Right renal cortex interstitium (tissue), 3 donors: ENCODE measurements around the gene ZBTB38. TPM values are rescaled to one million over a fixed set of nuclear protein-coding genes. Genes with fewer than 3 reads are reported as not detected.
A peak's percentile ranks its signal among the peaks of the same experiment; 100 is the strongest.

Experiments
- DNase-seq, 3 donors: peaks; one replicate each; pipeline ENCODE4 v3.0.0-alpha.2; 2013; ENCODE audit warnings: low read depth in 3 of 3, low spot score in 2 of 3
- polyA plus RNA-seq, 3 donors: library from polyadenylated mRNA; unstranded; fragments of 120-200 nt; gene quantifications; one replicate each; pipeline ENCODE4 v1.2.1, GENCODE V29; 2013; ENCODE audit not compliant: insufficient read length in 3 of 3

Gene ZBTB38
- 10 to 100 TPM; 52.1 to 67.8 (median 57.5) TPM for polyA plus RNA-seq

- DNase-seq: peak in 1 of 3 donors; percentile 58
These were observed at the start of gene ZBTB38 for GRCh38 chr3:141368062-141368924. ZBTB38 (plus strand) TSS chr3:141368504; CDS start chr3:141442389, 73,885 bp downstream.

DNA sequence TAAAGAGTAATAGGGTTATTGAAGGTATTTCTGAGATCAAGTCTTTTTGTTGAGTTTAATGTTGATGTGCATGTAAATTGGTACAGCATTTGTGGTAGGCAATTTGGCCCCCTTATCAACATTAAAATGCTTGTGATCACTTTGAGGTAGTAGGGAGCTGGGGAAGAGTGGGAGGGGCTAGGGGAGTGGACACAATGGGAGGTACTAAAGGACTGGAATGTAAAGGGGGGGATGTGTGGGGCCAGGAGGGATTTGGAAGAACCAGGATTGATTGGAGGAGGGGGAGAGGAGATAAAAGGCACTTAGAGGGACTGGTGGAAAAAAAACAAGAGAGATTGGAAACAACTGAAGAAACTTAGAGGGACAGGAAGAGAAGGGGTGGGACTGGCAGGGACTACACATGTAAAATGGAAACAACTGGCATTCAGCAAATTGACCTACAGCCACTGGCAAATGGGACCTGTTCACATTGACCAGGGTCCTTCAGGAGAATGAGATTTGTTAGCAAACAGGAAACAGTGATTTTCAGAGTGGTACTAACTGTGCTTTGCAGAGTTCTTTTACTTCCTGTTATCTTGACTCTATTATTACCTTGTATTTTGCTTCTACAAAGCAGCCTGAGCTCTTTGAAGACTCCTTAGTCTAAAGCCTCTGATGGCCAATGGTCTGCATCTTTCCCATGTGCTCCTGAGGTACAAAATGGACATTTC lies 47.8 kb upstream of the ZBTB38 start:
- no peak for DNase-seq

DNA sequence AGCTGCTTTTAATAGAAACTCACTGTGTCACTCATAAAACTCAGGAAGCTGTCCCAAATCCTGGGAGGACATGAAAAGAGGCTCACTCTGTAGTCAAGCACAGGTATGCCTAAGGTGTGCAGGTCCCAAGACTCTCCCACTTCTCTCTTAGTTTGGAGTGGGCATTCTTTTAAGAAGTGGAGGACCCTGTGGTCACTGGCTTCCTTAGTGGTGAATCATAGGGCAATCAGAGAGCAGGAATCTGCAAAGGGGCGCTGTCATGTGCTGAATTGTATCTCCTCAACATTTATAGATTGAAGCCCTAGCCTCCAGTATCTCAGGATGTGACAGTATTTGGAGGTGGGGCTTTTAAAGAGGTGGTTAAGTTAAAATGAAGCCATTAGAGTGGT lies 47.2 kb upstream of the ZBTB38 start:
- no peak for DNase-seq

GRCh38 chr3:141323936-141324704 lies 44.2 kb upstream of the ZBTB38 start:
- no peak for DNase-seq

DNA sequence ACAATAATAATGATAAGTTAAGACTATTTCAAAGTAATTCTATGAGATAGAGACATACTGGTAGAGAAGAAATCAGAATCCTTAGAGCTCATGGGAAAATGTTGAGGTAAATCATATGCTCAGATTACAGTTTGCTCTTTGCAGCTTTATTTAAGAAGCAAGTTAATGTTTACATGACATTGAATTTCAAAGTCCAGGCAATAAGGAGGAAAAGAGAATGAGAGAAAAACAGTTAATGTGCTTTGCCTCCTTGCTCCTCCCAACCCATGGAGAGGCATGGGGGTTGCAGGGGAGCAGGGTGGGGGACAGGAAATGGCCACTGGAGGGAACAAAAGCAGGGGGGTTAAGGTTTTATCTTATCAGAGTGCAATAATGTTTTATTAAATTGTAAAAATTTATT lies 42.2 kb upstream of the ZBTB38 start:
- peak in 1 of 3 donors; percentile 5 for DNase-seq

DNA sequence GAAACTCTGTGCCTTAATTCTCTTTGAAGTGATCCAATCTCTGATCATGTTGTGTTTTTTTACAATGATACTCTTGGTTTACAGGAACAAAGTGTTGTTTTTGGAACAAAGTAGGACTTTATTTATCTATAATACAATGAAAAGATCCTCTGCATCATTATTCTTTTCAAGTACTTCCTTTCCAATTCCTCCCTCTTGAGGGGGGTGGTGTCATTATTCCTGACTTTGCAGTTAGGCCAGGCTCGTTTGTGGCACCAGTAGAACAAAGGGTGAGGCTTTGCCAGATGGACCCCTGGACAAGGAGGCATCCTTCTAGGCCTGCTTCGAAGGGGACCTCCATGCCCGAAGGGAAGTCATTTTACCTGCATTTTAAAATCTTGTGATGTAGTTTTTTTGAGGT lies 41.7 kb upstream of the ZBTB38 start:
- DNase-seq: no peak

DNA sequence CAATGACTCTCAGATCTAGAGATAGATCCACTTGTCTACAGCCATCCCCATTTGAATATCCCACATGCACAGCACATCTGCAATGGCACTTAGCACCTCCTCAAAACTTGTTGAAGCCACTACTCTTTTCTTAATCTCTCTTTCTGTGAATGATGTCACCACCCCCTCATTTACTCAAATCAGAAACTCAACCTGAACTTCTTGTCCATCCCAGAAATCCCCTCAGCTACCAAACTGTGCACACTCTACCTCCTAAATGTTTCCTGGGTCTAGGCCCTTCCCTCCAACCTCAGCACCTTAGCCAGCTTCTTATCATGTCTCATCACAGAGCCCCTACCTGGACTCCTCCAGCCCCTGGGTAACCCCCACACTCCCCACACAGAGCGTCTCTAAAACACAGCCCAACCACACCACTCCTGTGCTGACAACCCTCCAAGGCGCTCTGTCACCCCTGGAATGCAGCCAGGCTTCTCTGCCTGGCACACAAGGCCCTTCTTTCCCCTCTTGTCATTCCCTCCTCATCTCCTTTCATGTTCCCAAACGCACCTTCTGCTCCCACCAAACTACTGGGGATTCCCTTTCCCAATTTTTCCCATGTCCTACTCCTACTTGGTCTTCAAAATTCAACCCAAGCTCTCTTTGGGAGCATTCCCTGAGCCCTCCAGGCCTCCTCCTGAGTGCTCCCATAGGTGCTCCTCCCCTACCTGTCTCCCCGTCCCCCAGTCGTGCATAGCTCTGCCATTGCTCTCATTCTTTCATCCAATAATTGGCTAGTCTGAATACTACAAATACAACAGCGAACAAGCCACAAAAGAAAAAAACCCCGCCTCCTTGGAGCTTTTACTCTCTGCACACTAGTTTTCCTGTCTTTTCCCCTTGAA lies 39.8 kb upstream of the ZBTB38 start:
- no peak for DNase-seq

DNA sequence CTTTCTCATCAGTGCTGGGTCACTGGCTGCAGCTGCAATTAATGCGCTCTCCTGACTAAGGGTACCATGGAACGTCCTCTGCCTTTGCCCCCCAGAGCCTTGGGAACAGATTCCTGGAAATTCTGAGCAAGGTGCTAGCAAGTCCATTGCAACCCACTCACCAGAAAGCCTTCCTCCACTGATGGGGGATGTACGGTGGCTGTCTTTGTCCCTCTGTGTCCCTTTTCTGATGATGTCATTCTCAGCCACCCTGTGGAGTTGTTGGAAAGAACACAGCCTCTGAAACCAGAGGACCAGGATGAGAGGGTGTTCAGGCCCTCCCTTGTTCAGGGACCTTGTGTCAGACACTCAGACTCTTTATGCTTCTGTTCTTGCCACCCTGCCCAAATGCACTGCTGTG lies 38.1 kb upstream of the ZBTB38 start:
- DNase-seq: no peak

DNA sequence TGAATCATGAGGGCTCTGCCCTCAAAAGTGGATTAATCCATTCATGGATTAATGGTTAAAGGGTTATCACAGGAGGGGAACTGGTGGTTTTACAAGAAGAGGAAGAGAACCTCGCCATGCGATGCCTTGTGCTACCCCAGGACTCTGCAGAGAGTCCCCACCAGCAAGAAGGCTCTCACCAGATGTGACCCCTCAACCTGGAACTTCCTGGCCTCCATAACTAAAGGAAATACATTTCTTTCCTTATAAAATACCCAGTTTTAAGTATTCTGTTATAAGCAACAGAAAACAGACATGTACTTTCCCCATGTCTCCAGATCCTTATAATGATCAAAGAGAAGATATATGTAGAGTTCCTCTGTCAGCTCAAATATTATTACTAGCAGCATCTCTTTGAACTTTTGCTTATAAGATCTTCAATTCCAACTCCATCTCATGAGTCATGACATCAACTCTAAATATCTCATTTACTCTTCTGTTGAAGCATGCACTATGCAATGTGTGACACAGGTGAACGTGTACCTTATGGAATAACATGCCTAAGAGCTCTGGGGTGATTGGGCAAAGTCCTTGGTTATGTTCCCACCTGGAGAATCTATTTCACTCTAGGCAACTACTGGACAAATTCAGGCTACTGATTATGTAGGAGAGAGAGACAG lies 37.5 kb upstream of the ZBTB38 start:
- DNase-seq: no peak

DNA sequence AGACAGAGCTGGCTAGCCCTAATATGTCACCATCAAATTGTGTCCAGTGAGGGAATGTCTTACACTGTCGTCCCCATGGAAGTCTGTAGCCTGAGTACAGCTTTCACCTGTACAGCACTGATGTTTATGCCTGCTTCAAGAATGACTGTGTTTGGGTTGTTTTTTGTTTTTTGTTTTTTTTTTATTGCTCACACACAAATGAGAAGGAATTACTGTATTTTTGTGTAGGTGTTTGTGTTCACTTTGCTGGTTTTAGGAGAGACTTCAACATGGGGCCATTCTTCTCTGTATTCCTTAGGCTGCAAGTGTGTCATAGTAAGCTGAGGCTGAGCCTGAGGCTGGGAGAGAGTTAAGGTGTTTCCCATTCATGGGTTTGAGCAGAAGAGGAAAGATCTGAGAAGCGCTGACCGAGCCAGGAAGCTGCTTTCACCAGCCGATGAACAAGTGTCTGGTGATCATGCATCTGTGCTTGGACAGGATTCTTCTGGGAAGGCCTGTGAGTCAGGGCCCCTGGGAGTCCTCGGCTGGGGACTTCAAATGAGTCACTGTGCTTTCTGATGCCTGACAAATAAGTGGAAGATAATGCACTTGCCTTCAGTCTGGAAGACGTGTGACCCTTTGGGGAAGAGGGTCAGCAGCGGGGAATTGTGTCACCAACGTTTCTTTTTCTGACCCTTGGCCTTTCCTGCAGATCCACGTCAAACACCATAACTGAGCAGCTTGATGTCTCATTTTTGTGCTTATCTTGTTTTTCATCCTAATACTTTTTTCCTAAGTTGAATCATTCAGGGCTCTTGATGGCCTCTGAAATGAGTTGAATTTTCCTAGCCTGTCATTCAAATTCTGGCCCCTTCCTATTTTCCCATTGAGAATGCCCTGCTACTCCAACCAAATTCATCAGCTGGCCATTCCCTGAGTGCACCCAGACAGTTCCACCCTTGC lies 36.7 kb upstream of the ZBTB38 start:
- DNase-seq: no peak

DNA sequence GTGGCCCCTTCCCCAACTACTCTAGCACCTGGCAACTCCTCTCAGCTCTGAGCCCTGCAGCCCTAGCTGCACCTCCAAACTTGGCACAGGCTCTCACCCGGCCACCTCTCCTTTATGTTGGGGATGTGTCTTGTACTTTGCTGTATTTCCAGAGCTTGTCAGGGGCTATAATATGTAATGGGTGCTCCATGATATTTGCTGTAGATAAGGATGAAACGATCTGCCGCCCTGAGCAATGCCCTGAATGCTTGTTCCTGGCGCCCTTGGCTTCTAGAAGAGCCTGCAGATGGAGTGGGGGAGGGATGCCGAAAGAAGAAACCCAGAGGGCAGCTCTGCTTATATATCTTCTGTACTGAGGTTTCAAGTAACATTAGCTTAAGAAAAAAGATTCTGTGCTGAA lies 35.9 kb upstream of the ZBTB38 start:
- no peak for DNase-seq

DNA sequence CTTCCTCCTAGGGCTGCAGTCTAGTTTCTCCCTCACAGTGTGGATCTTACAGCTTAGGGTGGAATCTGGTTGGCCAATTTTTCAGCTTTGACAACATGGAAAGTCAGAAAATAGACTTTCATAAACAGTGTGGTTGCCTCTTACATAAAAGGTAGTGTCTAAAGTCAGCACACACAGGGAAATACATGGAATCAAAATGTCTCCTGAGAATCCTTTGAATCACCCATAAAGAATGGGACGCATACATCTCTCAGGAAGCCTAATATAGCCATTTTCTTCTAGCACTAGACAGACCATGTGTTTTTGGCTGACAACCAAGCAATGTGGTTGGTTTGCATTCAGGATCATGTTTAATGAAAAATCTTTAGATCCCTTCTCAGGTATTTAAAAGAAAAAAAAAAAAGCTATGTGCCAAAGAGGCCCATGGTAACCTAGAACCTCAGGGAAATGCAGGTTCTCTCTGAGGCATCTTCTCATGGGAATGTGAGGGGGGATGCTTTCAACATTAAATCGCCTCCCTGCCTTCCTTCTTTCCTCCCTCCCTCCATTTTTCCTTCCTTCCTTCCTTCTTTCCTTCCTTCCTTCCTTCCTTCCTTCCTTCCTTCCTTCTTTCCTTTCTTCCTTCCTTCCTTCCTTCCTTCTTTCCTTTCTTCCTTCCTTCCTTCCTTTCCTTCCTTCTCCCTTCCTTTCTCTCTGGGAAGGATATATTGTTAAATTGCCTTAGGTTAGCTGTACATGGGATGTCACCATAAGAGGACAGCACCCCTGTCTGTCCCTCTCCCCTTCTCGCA lies 34.3 kb upstream of the ZBTB38 start:
- no peak for DNase-seq

- no peak for DNase-seq
These were observed 33.6 kb upstream of the ZBTB38 start for GRCh38 chr3:141334627-141335250.

GRCh38 chr3:141335531-141336061 lies 32.7 kb upstream of the ZBTB38 start:
- DNase-seq: no peak

GRCh38 chr3:141336672-141337522 lies 31.4 kb upstream of the ZBTB38 start:
- no peak for DNase-seq

- DNase-seq: no peak
These were observed 30.8 kb upstream of the ZBTB38 start for GRCh38 chr3:141337523-141337854.
